Measurements from ENCODE around the gene TEX51.

The TEX51 gene

GRCh38 chr2:126858991-126859390, 39.7 kb upstream of the TEX51 start:
- no peak overlapping the region for H2AFZ ChIP-seq (ENCODE audit: low read length)
- H3K36me3 ChIP-seq (replicated peaks; ENCODE audit: insufficient read depth, low read length), result no peaks in the 10 kb centered on the region
- no peaks in the 10 kb centered on the region for H3K9me2 ChIP-seq (replicated peaks; ENCODE audit: insufficient read depth, low read length)
- no peak overlapping the region for H3K4me3 ChIP-seq (ENCODE audit: low read length)
- H3K79me2 ChIP-seq (ENCODE audit: low read length), result no peaks in the 10 kb centered on the region
- no peak for TF ChIP-seq EZH2 (optimal IDR thresholded peaks at IDR 0.05; ENCODE audit: low read depth, low read length)
- no peak for TF ChIP-seq EZH2phosphoT487 (IDR thresholded peaks at IDR 0.05; ENCODE audit: low read length)
- TF ChIP-seq, protein P1, sequence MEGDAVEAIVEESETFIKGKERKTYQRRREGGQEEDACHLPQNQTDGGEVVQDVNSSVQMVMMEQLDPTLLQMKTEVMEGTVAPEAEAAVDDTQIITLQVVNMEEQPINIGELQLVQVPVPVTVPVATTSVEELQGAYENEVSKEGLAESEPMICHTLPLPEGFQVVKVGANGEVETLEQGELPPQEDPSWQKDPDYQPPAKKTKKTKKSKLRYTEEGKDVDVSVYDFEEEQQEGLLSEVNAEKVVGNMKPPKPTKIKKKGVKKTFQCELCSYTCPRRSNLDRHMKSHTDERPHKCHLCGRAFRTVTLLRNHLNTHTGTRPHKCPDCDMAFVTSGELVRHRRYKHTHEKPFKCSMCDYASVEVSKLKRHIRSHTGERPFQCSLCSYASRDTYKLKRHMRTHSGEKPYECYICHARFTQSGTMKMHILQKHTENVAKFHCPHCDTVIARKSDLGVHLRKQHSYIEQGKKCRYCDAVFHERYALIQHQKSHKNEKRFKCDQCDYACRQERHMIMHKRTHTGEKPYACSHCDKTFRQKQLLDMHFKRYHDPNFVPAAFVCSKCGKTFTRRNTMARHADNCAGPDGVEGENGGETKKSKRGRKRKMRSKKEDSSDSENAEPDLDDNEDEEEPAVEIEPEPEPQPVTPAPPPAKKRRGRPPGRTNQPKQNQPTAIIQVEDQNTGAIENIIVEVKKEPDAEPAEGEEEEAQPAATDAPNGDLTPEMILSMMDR (IDR thresholded peaks at IDR 0.05; ENCODE audit: low read length), result no peak
- H3F3A ChIP-seq (ENCODE audit: insufficient read depth, low read length), result no peaks in the 10 kb centered on the region
- H4K20me1 ChIP-seq (ENCODE audit: insufficient read depth, low read length), result no peaks in the 10 kb centered on the region
- no peaks in the 10 kb centered on the region for H3K27me3 ChIP-seq (replicated peaks; ENCODE audit: insufficient read depth, low read length)
- DNase-seq, result no peak
- H3K4me1 ChIP-seq (ENCODE audit: low read length), result no peaks in the 10 kb centered on the region
- H3K9ac ChIP-seq (ENCODE audit: low read length), result no peak overlapping the region
- H3K27ac ChIP-seq (ENCODE audit: low read length), result no peak overlapping the region
- no peak overlapping the region for H3K4me2 ChIP-seq (ENCODE audit: low read depth, low read length)
- no peaks in the 10 kb centered on the region for H3K9me3 ChIP-seq (replicated peaks; ENCODE audit: insufficient read depth, low read length)

DNA sequence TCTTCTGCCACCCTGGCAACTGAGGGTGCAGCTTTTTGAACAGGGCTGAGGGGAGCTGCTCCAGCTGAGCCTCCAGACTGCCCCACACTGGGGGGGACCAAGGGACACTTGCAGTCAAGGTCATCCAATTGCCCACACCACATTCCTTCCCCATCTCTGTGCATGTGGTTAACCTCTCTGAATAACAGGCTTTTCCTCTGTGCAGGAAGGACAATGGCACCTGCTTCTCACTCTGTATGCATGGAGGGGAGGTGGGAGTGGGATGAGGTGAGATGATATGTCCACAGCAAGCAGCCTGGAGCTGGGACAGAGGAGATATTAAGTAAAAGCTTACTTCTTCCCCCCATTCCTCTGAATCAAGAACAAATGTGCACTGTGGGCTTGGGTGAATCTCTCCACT, 39.1 kb upstream of the TEX51 start:
- H3K27me3 ChIP-seq (replicated peaks; ENCODE audit: insufficient read depth, low read length), result no peaks in the 10 kb centered on the region
- no peak for DNase-seq
- H3K9ac ChIP-seq (ENCODE audit: low read length), result no peak overlapping the region
- H4K20me1 ChIP-seq (ENCODE audit: insufficient read depth, low read length), result no peaks in the 10 kb centered on the region
- H3K4me1 ChIP-seq (ENCODE audit: low read length), result no peaks in the 10 kb centered on the region
- no peak overlapping the region for H2AFZ ChIP-seq (ENCODE audit: low read length)
- no peak overlapping the region for H3K4me2 ChIP-seq (ENCODE audit: low read depth, low read length)
- H3K27ac ChIP-seq (ENCODE audit: low read length), result no peak overlapping the region
- no peak for TF ChIP-seq EZH2phosphoT487 (IDR thresholded peaks at IDR 0.05; ENCODE audit: low read length)
- TF ChIP-seq, protein P1 (IDR thresholded peaks at IDR 0.05; ENCODE audit: low read length), result no peak
- no peak for TF ChIP-seq EZH2 (optimal IDR thresholded peaks at IDR 0.05; ENCODE audit: low read depth, low read length)
- H3K4me3 ChIP-seq (ENCODE audit: low read length), result no peak overlapping the region
- H3K79me2 ChIP-seq (ENCODE audit: low read length), result no peaks in the 10 kb centered on the region
- no peaks in the 10 kb centered on the region for H3K9me2 ChIP-seq (replicated peaks; ENCODE audit: insufficient read depth, low read length)
- H3K36me3 ChIP-seq (replicated peaks; ENCODE audit: insufficient read depth, low read length), result no peaks in the 10 kb centered on the region
- no peaks in the 10 kb centered on the region for H3K9me3 ChIP-seq (replicated peaks; ENCODE audit: insufficient read depth, low read length)
- H3F3A ChIP-seq (ENCODE audit: insufficient read depth, low read length), result no peaks in the 10 kb centered on the region

DNA sequence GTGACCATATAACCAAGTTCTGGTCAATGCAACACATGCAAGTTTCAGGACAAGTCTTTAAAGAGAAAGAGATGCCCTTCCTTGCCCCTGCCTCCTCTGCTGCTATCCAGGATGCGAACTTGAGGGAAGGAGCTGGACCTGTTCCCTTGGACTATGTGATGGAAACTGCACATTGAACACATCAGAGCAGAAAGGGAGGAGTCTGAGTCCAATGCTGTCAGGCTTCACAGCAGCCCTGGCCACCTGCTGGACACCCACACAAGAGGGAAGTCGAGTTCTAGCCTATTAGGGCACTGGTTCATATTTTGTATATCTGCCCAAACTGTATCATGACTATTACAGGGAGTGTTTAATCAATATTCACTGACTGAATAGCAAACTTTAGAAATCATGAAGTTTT, 38.3 kb upstream of the TEX51 start:
- Histone ChIP-seq H3K79me2 (ENCODE audit: low read length) (no peaks in the 10 kb centered on the region), H3K9me3 (replicated peaks; ENCODE audit: insufficient read depth, low read length) (no peaks in the 10 kb centered on the region), H3K27ac (ENCODE audit: low read length) (no peak overlapping the region), H3K27me3 (replicated peaks; ENCODE audit: insufficient read depth, low read length) (no peaks in the 10 kb centered on the region), H3K9ac (ENCODE audit: low read length) (no peak overlapping the region), H3K4me2 (ENCODE audit: low read depth, low read length) (no peak overlapping the region), H2AFZ (ENCODE audit: low read length) (no peak overlapping the region), H3F3A (ENCODE audit: insufficient read depth, low read length) (no peaks in the 10 kb centered on the region), H3K4me1 (ENCODE audit: low read length) (no peaks in the 10 kb centered on the region), H3K9me2 (replicated peaks; ENCODE audit: insufficient read depth, low read length) (no peaks in the 10 kb centered on the region), H4K20me1 (ENCODE audit: insufficient read depth, low read length) (no peaks in the 10 kb centered on the region), H3K36me3 (replicated peaks; ENCODE audit: insufficient read depth, low read length) (no peaks in the 10 kb centered on the region), H3K4me3 (ENCODE audit: low read length) (no peak overlapping the region)
- DNase-seq, result no peak
- TF ChIP-seq, protein P1 (IDR thresholded peaks at IDR 0.05; ENCODE audit: low read length), result no peak
- TF ChIP-seq EZH2 (optimal IDR thresholded peaks at IDR 0.05; ENCODE audit: low read depth, low read length) (no peak), EZH2phosphoT487 (IDR thresholded peaks at IDR 0.05; ENCODE audit: low read length) (no peak)
